ENCODE results near the gene CALD1.

DNA sequence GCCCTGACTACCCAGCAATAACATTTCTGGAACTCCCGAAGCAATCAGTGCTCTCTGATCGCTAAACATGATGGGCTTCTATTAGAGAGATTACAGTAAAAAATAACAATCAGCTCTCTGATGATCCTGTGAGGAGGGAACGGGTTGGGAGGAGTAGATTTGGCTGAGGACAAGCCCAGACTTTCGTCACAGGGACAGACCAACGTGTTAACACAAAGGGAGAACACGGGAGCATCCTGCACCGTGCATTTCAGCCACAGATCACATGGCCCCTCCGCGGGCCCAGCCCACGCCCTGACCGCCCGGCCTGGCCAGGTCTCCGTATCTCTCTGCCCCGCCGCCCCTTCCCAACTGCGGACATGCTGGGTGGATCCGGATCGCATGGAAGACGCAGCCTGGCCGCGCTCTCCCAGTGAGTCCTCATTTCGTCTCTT, 111.8 kb downstream of the CALD1 start:
- no peak for TF ChIP-seq POLR2AphosphoS5 (IDR thresholded peaks at IDR 0.05; ENCODE audit: low read depth, low read length)
- no peak for TF ChIP-seq TAF1 (IDR thresholded peaks at IDR 0.05; ENCODE audit: borderline replicate concordance, low read depth, low read length)
- no peak for TF ChIP-seq POLR2A (IDR thresholded peaks at IDR 0.05; ENCODE audit: low read depth, low read length)
